IPS DF 6.9 (cell line): Measurements from ENCODE around the gene TANC1.

Source experiments
- DNase-seq: peaks from one replicate; pipeline ENCODE4 v3.0.0-alpha.2; 2013; ENCODE audit warnings: low read depth, low spot score
- H3K27ac ChIP-seq: one replicate; pipeline ENCODE4 v1.5.1; 2013; ENCODE audit warnings: low read length, control low read depth
- H3K27me3 ChIP-seq: 2 replicates; pipeline ENCODE4 v1.6.1; 2013; ENCODE audit warnings: mild to moderate bottlenecking, low read length; ENCODE audit not compliant: control insufficient read depth, insufficient read depth
- H3K36me3 ChIP-seq: 2 replicates; pipeline ENCODE4 v1.6.1; 2013; ENCODE audit warnings: low read length; ENCODE audit not compliant: control insufficient read depth, insufficient read depth
- H3K4me1 ChIP-seq: 2 replicates; pipeline ENCODE4 v1.6.1; 2013; ENCODE audit warnings: low read length; ENCODE audit not compliant: control insufficient read depth, insufficient read depth
- H3K4me3 ChIP-seq: 2 replicates; pipeline ENCODE4 v1.5.1; 2013; ENCODE audit warnings: mild to moderate bottlenecking, low read length
- H3K9me3 ChIP-seq: 2 replicates; pipeline ENCODE4 v1.6.1; 2013; ENCODE audit warnings: low read length, inconsistent platforms; ENCODE audit not compliant: control insufficient read depth, insufficient read depth
- WGBS: extraction: QIAGEN DNeasy Blood & Tissue Kit; methylation state at CpG from one replicate; pipeline ENCODE4 v1.1.7; 2013; ENCODE audit warnings: mixed read lengths, missing lambda C conversion rate; ENCODE audit not compliant: insufficient read length, insufficient coverage; 5-methylcytosine and 5-hydroxymethylcytosine counted together

The TANC1 gene

DNA sequence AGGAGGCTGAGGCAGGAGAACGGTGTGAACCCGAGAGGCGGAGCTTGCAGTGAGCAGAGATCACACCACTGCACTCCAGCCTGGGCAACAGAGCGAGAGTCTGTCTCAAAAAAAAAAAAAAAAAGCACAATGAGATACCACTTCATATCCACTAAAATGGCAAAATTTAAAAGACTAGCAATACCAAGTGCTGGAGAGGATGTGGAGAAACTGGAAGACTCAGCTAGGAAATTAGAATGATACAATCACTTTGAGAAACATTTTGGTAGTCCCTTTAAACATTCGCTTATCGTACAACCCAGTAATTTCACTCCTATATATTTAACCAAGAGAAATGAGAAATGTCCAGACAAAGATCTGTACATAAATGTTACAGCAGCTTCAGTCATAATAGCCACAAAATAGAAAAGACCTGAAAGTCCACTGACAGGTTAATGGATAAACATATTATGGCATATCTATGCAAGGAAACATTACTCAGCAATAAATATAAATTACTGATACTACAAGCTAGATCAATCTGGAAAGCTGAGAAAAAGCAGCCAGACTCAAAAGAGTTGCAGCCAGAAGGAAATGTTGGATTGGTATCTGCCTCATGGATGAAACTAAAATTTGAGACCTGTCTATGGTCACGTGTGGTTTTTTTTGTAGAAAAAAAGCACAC is 278.0 kb downstream of the TANC1 start:
- Histone ChIP-seq H3K4me1 (peaks cover 2% of the 10 kb centered on the region; the same call in 1 of the 2 replicates), H3K9me3 (no peaks in the 10 kb centered on the region), H3K27me3 (no peaks in the 10 kb centered on the region), H3K36me3 (no peaks in the 10 kb centered on the region), H3K27ac (no peak overlapping the region), H3K4me3 (no peak overlapping the region)
- no CpG with 5 or more reads among the region's 7 CpGs for WGBS
- no peak for DNase-seq

DNA sequence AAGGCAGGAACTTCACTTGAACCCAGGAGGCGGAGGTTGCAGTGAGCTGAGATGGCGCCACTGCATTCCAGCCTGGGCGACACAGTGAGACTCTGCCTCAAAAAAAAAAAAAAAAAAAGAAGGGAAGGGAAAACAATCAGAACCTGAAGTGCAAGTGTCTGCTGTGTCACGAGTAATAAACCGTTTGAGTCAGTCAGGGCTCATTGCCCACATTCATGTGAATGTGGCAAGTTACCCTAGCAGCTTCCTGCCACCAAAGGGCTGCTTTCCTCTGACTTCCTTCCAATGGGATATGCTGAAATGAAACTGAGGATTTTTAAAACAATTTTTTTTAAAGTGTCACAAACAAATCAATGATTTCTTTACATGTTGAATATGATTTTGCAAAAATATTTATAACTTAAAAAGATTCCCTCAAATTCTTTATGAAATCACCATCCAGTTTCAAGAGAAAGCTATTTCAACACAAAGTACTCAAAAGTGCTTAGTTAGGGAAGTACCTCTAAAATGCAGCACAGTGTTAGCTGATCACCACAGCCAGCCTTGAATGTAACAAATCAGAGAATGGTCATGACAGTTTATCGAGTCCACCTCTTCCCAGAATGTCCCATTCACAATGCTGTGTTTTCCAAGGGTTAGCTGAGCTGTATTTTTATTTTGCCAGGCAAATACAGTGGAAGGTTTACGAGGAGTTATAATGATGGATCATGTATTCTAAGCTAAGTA is 281.7 kb downstream of the TANC1 start:
- Histone ChIP-seq H3K4me3 (no peak overlapping the region), H3K4me1 (peaks cover 2% of the 10 kb centered on the region; the same call in 1 of the 2 replicates), H3K36me3 (no peaks in the 10 kb centered on the region), H3K27me3 (no peaks in the 10 kb centered on the region), H3K9me3 (no peaks in the 10 kb centered on the region), H3K27ac (no peak overlapping the region)
- no CpG with 5 or more reads among the region's 7 CpGs for WGBS
- no peak for DNase-seq

DNA sequence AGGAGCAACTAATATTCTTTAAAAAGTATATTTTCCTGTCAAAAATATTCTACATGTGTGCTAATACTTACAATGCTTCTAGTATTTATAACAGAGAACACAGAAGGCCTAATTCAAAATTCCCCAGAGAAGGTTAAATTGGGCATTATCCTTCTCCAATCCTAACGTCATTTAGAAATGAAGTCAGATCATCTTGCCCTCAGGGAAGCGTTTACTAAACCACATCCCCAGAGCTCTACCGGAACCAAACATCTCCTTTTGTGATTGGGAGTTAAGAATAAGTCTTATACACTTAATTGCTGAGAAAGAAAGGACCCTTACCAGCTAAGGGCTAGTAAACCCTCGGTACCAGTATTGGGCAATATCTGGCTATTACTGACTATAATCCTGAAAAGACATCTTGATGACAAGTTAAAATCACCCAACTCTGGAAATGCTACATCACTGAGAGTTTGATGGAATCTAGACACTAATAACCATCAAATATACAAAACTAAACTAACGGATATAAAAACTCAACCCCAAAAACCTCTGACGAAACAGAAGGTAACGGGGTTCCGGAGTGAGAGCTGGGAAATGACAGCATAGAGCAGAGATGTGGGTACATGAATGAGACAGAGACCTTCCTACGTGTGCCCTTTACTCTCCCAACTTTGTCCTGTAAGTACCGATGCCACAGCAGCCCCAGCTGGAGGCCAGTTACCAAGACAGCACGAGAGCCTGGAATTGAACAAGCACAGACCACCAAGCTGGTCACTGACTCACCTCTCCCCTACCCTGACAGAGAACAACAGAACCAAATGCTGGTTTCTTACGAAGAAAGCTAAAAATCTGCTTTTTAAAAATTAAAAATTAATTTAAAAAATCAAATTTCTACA is 283.1 kb downstream of the TANC1 start:
- Histone ChIP-seq H3K4me3 (no peak overlapping the region; the same call in 1 of the 2 replicates), H3K27ac (no peak overlapping the region), H3K36me3 (no peaks in the 10 kb centered on the region), H3K27me3 (no peaks in the 10 kb centered on the region), H3K4me1 (peaks cover 2% of the 10 kb centered on the region; the same call in 1 of the 2 replicates), H3K9me3 (no peaks in the 10 kb centered on the region)
- DNase-seq: no peak
- WGBS: no CpG with 5 or more reads among the region's 12 CpGs

DNA sequence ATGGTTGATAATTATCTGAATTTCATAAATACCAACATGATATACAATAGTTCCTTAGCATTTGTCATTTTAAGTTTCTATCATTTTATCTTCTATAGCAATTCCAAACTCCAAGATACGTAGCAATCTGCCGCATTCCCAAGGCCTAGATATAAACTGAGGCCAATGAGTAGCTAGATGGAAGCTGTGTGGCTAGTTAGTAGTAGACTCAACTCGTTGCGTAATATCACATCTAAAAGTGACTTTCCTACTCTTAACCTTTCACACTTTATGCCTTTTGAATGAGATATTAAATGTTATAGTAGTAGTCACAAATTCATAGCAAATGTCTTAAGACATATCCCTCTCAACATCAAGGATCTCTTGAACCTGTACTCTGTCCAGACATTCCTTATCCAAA is 284.5 kb downstream of the TANC1 start:
- H3K4me1 ChIP-seq: peaks cover 2% of the 10 kb centered on the region; the same call in 1 of the 2 replicates
- no peak overlapping the region for H3K4me3 ChIP-seq
- no peak for DNase-seq
- no peaks in the 10 kb centered on the region for H3K36me3 ChIP-seq
- no CpG with 5 or more reads among the region's 4 CpGs for WGBS
- H3K27me3 ChIP-seq: no peaks in the 10 kb centered on the region
- H3K9me3 ChIP-seq: no peaks in the 10 kb centered on the region
- H3K27ac ChIP-seq: no peak overlapping the region

DNA sequence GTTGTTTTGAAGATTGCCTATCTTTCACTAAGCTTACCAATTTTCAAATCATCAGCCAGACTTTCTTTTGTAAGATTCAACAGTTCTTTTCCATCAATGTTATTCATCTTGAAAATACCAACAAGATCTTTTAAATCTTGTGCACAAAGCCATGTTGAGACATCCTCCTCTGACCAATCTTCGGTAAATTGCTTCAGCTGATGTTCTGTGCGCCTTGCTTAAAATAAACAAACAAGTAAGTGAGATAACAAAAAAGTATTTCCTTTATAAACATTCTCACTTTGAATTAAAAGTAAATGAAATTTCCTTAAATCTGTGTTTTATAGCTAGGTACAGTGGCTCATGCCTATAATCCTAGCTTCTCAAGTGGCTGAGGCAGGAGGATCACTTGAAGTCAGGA is 287.7 kb downstream of the TANC1 start:
- no peaks in the 10 kb centered on the region for H3K27me3 ChIP-seq
- H3K9me3 ChIP-seq: no peaks in the 10 kb centered on the region
- H3K27ac ChIP-seq: no peak overlapping the region
- no peaks in the 10 kb centered on the region for H3K4me1 ChIP-seq
- H3K4me3 ChIP-seq: no peak overlapping the region
- WGBS: no CpG with 5 or more reads among the region's 2 CpGs
- DNase-seq: no peak
- H3K36me3 ChIP-seq: no peaks in the 10 kb centered on the region

DNA sequence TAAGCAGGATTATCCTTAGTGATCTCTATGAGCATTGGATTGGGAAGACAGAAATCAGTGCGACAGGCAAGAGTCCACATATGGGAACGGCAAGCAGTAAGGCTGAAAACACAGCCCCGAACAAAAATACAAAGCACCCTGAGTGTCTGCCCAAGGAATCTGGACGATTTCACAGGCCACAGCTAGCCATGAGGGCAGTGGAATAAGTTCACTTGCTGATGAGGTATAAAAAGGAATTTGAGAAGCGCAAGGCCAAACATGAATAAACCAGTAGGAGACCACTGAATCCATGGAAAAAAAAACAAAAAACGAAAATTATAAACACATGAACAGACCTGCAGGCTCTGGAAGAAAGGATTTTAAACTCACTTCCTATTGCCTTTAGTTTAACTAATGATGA is 293.8 kb downstream of the TANC1 start:
- Histone ChIP-seq H3K36me3 (no peaks in the 10 kb centered on the region), H3K4me3 (no peak overlapping the region), H3K27me3 (no peaks in the 10 kb centered on the region), H3K27ac (no peak overlapping the region), H3K9me3 (no peaks in the 10 kb centered on the region), H3K4me1 (no peaks in the 10 kb centered on the region)
- WGBS: no CpG with 5 or more reads among the region's 6 CpGs
- DNase-seq: no peak

DNA sequence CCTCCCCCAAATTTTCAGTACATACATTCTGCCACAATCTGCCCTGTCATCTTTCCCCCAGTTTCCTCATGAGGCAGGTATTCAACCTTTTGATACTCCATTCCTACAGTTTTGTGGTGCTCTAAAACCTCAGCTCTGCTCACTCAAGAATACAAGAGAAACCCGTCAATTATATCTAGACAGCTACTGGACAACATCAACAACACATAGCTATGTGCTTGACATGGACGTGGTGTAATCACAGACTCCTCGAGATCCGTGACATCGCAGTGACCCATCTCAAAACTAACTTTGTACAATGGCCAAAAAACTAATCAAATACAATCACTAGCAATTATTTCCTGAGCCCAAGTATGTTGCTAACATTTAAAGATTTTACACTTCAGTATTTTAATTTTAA is 294.5 kb downstream of the TANC1 start:
- H3K27ac ChIP-seq: no peak overlapping the region
- no peaks in the 10 kb centered on the region for H3K36me3 ChIP-seq
- H3K4me1 ChIP-seq: no peaks in the 10 kb centered on the region
- no peak overlapping the region for H3K4me3 ChIP-seq
- H3K27me3 ChIP-seq: no peaks in the 10 kb centered on the region
- no peaks in the 10 kb centered on the region for H3K9me3 ChIP-seq
- no peak for DNase-seq
- no CpG with 5 or more reads among the region's 5 CpGs for WGBS

DNA sequence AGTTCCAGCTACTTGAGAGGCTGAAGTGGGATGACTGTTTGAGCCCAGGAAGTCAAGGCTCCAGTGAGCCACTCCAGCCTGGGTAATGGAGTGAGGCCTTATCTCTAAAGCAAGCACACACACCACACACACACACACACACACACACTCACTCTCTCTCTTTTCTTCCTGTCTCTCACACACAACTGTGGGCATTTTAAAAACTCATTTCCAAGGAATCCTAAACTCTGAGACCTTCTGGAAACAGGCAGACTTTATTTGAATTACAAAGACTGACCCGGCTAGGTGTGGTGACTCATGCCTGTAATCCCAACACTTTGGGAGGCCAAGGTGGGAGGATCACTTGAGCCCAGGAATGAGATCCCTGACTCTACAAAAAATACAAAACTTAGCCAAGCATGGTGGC is 296.7 kb downstream of the TANC1 start:
- H3K27ac ChIP-seq: no peak overlapping the region
- no peaks in the 10 kb centered on the region for H3K4me1 ChIP-seq
- no peaks in the 10 kb centered on the region for H3K9me3 ChIP-seq
- no peaks in the 10 kb centered on the region for H3K27me3 ChIP-seq
- WGBS: no CpG with 5 or more reads among the region's 1 CpG
- H3K4me3 ChIP-seq: no peak overlapping the region
- no peak for DNase-seq
- no peaks in the 10 kb centered on the region for H3K36me3 ChIP-seq

DNA sequence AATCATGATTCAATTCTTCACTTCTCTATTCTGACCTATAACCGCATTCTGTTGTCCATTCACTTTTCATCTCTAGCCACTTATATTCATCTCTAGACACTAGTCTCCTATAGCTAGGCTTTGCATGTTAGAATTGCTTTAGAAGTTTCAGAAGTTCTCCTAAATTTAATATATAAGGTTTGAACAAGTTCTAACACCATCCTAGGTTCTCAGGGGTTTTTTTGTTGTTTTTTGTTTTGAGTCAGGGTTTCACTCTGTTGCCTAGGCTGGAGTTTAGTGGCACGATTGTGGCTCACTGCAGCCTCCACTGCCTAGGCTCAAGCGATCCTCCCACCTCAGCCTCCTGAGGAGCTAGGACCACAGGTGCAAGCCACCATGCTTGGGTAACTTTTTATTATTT is 298.1 kb downstream of the TANC1 start:
- H3K27ac ChIP-seq: no peak overlapping the region
- no peaks in the 10 kb centered on the region for H3K9me3 ChIP-seq
- H3K36me3 ChIP-seq: no peaks in the 10 kb centered on the region
- WGBS: no CpG with 5 or more reads among the region's 3 CpGs
- H3K4me1 ChIP-seq: no peaks in the 10 kb centered on the region
- H3K27me3 ChIP-seq: no peaks in the 10 kb centered on the region
- DNase-seq: no peak
- no peak overlapping the region for H3K4me3 ChIP-seq

DNA sequence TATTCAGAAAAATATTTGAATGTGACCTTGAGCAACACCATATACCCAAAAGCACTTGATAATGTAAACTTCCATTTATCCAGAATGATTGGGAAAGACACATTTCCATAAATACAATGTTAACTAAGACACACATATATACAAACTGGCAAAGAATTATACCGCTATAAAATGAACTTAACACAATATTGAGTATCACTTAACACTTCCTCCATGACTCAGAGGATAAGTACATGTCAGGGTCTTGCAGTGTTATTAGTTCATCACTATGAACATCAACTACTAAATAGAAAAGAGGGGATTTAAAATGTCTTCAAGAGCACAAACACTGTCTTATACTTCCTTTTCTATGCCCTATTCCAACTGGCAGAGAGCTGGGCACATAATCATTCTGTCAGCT is 299.5 kb downstream of the TANC1 start:
- Histone ChIP-seq H3K36me3 (no peaks in the 10 kb centered on the region), H3K27me3 (no peaks in the 10 kb centered on the region), H3K4me1 (no peaks in the 10 kb centered on the region), H3K9me3 (no peaks in the 10 kb centered on the region), H3K27ac (no peak overlapping the region), H3K4me3 (no peak overlapping the region)
- WGBS: no CpG with 5 or more reads among the region's 1 CpG
- no peak for DNase-seq
